ENCODE results near the gene NCAM1. TPM values are rescaled to one million over a fixed set of nuclear protein-coding genes. Genes with fewer than 3 reads are reported as not detected.

The NCAM1 gene
- polyA plus RNA-seq, 1 donor (not counting 4 experiments of a cell fraction or from before 2014, with no cell fraction given), result 0.04 TPM

DNA sequence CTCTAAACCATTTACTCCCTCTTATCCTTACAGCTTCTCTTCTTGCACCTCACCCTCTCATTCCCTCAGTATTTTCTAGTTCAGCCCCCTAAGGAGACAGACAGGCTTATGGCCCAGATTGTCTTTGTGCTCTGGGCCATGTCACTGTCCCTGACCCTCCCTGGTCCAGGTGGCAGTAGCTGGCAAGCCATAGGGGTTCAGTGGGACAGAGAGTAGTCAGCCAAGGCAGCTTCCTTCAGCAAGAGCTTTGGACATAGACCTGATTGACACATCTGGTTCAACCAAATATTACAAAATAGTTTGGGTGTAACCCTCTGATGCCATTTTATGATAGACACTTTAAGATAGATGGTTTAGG lies 53.9 kb downstream of the NCAM1 start:
- H3K9ac ChIP-seq (ENCODE audit: control insufficient read depth, extremely low read depth, insufficient read depth, low read length), result no peak overlapping the region
- dilution Hi-C loops (cut with MboI; ENCODE audit: extremely low pct_ligation_motif_present, low sequenced_read_pairs), result no loop called here

GRCh38 chr11:113016905-113017304 lies 55.7 kb downstream of the NCAM1 start:
- H3K4me3 ChIP-seq (ENCODE audit: control insufficient read depth in 2 of 3, extremely low read depth in 1 of 3, insufficient read depth in 2 of 3, low read depth in 1 of 3, low read length in 3 of 3), result no peak overlapping the region
- no peak overlapping the region for H2AFZ ChIP-seq (ENCODE audit: control insufficient read depth, low read length)
- H3K27ac ChIP-seq (ENCODE audit: control insufficient read depth, insufficient read depth, low read length), result no peak overlapping the region
- no peak for TF ChIP-seq EZH2 (IDR thresholded peaks at IDR 0.05; ENCODE audit: low read length)
- TF ChIP-seq, protein P1, sequence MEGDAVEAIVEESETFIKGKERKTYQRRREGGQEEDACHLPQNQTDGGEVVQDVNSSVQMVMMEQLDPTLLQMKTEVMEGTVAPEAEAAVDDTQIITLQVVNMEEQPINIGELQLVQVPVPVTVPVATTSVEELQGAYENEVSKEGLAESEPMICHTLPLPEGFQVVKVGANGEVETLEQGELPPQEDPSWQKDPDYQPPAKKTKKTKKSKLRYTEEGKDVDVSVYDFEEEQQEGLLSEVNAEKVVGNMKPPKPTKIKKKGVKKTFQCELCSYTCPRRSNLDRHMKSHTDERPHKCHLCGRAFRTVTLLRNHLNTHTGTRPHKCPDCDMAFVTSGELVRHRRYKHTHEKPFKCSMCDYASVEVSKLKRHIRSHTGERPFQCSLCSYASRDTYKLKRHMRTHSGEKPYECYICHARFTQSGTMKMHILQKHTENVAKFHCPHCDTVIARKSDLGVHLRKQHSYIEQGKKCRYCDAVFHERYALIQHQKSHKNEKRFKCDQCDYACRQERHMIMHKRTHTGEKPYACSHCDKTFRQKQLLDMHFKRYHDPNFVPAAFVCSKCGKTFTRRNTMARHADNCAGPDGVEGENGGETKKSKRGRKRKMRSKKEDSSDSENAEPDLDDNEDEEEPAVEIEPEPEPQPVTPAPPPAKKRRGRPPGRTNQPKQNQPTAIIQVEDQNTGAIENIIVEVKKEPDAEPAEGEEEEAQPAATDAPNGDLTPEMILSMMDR (optimal IDR thresholded peaks at IDR 0.05 in 1 of 3, IDR thresholded peaks at IDR 0.05 in 1 of 3, conservative IDR thresholded peaks at IDR 0.05 in 1 of 3; ENCODE audit: extremely low read depth in 1 of 3, insufficient read depth in 2 of 3, low read length in 3 of 3), result no peak
- no peak for DNase-seq (ENCODE audit: low read depth, low spot score)
- no peaks in the 10 kb centered on the region for H3K4me1 ChIP-seq (ENCODE audit: control insufficient read depth, extremely low read depth, insufficient read depth, low read length)
- H3K4me2 ChIP-seq (ENCODE audit: control insufficient read depth, extremely low read depth, insufficient read depth, low read depth, low read length), result no peak overlapping the region
- no peaks in the 10 kb centered on the region for H3K79me2 ChIP-seq (ENCODE audit: control insufficient read depth, insufficient read depth, low read length)
- H3K9me1 ChIP-seq (ENCODE audit: control insufficient read depth, extremely low read depth, insufficient read depth, low read length), result no peaks in the 10 kb centered on the region
- dilution Hi-C loops (cut with MboI; ENCODE audit: extremely low pct_ligation_motif_present, low sequenced_read_pairs), result no loop called here
- H3K9ac ChIP-seq (ENCODE audit: control insufficient read depth, extremely low read depth, insufficient read depth, low read length), result no peak overlapping the region
- no peaks in the 10 kb centered on the region for H3K9me3 ChIP-seq (ENCODE audit: control insufficient read depth, low read depth, low read length)
- no peaks in the 10 kb centered on the region for H3K27me3 ChIP-seq (ENCODE audit: control insufficient read depth, extremely low read depth, insufficient read depth, low read length)
- H4K20me1 ChIP-seq (ENCODE audit: control insufficient read depth, extremely low read depth, insufficient read depth, low read length), result no peaks in the 10 kb centered on the region
- no peaks in the 10 kb centered on the region for H3K36me3 ChIP-seq (ENCODE audit: control insufficient read depth in 2 of 2, extremely low read depth in 1 of 2, insufficient read depth in 2 of 2, low read length in 2 of 2)
- FAIRE-seq, result no peak

More for the DNA sequence above, 53.9 kb downstream of the NCAM1 start:
- no peaks in the 10 kb centered on the region for H3K9me3 ChIP-seq (ENCODE audit: control insufficient read depth, low read depth, low read length)
- H2AFZ ChIP-seq (ENCODE audit: control insufficient read depth, low read length), result no peak overlapping the region
- no peaks in the 10 kb centered on the region for H3K36me3 ChIP-seq (ENCODE audit: control insufficient read depth in 2 of 2, extremely low read depth in 1 of 2, insufficient read depth in 2 of 2, low read length in 2 of 2)
- H4K20me1 ChIP-seq (ENCODE audit: control insufficient read depth, extremely low read depth, insufficient read depth, low read length), result no peaks in the 10 kb centered on the region
- H3K79me2 ChIP-seq (ENCODE audit: control insufficient read depth, insufficient read depth, low read length), result no peaks in the 10 kb centered on the region
- DNase-seq (ENCODE audit: low read depth, low spot score), result no peak
- H3K4me3 ChIP-seq (ENCODE audit: control insufficient read depth in 2 of 3, extremely low read depth in 1 of 3, insufficient read depth in 2 of 3, low read depth in 1 of 3, low read length in 3 of 3), result no peak overlapping the region
- no peaks in the 10 kb centered on the region for H3K9me1 ChIP-seq (ENCODE audit: control insufficient read depth, extremely low read depth, insufficient read depth, low read length)
- no peak overlapping the region for H3K27ac ChIP-seq (ENCODE audit: control insufficient read depth, insufficient read depth, low read length)
- H3K4me1 ChIP-seq (ENCODE audit: control insufficient read depth, extremely low read depth, insufficient read depth, low read length), result no peaks in the 10 kb centered on the region
- no peak for FAIRE-seq
- H3K27me3 ChIP-seq (ENCODE audit: control insufficient read depth, extremely low read depth, insufficient read depth, low read length), result no peaks in the 10 kb centered on the region
- TF ChIP-seq, protein P1 (optimal IDR thresholded peaks at IDR 0.05 in 1 of 3, IDR thresholded peaks at IDR 0.05 in 1 of 3, conservative IDR thresholded peaks at IDR 0.05 in 1 of 3; ENCODE audit: extremely low read depth in 1 of 3, insufficient read depth in 2 of 3, low read length in 3 of 3), result no peak
- TF ChIP-seq EZH2 (IDR thresholded peaks at IDR 0.05; ENCODE audit: low read length), result no peak
- no peak overlapping the region for H3K4me2 ChIP-seq (ENCODE audit: control insufficient read depth, extremely low read depth, insufficient read depth, low read depth, low read length)
